Memory B cell (primary cell): ENCODE data around the gene NFKBIL1.

Experiments used
- ATAC-seq: fragments of 150-1000 bp; cut with Tn5 transposase; 2 replicates; pipeline ENCODE4 v1.10.0; 2021; ENCODE audit warnings: low read depth, mild to moderate bottlenecking, moderate library complexity
- DNase-seq, 2 donors: peaks; one replicate each; pipeline ENCODE4 v3.0.0; 2022; ENCODE audit warnings: low spot score in 2 of 2
- H3K27ac Mint-ChIP-seq: one replicate; pipeline ENCODE4 v1.8.0; 2022; ENCODE audit warnings: mild to moderate bottlenecking, moderate library complexity, mixed read lengths
- H3K27me3 Mint-ChIP-seq: one replicate; pipeline ENCODE4 v1.8.0; 2022; ENCODE audit warnings: mixed read lengths
- H3K36me3 Mint-ChIP-seq: one replicate; pipeline ENCODE4 v1.8.0; 2022; ENCODE audit warnings: mild to moderate bottlenecking, mixed read lengths
- H3K4me1 Mint-ChIP-seq: one replicate; pipeline ENCODE4 v1.8.0; 2022; ENCODE audit warnings: mixed read lengths
- H3K4me3 Mint-ChIP-seq: one replicate; pipeline ENCODE4 v1.8.0; 2022; ENCODE audit warnings: mild to moderate bottlenecking, moderate library complexity, mixed read lengths
- H3K9me3 Mint-ChIP-seq: one replicate; pipeline ENCODE4 v1.8.0; 2022; ENCODE audit warnings: mixed read lengths

NFKBIL1 gene

DNA sequence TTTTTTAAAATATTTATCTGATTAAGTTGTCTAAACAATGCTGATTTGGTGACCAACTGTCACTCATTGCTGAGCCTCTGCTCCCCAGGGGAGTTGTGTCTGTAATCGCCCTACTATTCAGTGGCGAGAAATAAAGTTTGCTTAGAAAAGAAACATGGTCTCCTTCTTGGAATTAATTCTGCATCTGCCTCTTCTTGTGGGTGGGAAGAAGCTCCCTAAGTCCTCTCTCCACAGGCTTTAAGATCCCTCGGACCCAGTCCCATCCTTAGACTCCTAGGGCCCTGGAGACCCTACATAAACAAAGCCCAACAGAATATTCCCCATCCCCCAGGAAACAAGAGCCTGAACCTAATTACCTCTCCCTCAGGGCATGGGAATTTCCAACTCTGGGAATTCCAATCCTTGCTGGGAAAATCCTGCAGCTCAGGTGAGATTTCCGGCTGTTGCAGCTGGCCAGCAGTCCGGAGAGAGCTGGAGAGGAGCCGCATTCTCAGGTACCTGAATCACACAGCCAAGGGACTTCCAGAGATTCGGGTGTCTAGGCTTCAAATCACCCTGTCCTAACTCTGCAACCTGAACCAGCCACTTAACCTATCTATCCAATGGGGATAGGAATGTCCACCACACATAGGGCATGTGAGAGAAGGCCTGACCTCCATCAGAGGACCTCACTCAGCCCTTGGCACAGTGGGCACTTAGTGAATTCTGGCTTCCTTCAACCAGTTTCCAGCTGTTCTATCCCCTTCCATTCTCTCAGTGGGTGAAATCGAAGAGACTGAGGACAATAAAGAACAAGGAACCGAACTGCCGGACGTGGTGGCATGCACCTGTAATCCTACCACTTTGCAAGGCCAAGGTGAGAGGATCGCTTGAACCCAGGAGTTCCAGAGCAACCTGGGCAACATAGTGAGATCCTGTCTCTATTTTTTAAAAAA lies 31.0 kb downstream of the NFKBIL1 start:
- Mint-ChIP-seq H3K9me3 (no peaks in the 10 kb centered on the region), H3K36me3 (peaks cover 23% of the 10 kb centered on the region), H3K4me3 (peak overlapping the region; percentile 97), H3K27ac (peak overlapping the region; percentile 94), H3K27me3 (no peaks in the 10 kb centered on the region), H3K4me1 (peaks cover 52% of the 10 kb centered on the region)
- ATAC-seq (no peak), DNase-seq (no peak)

DNA sequence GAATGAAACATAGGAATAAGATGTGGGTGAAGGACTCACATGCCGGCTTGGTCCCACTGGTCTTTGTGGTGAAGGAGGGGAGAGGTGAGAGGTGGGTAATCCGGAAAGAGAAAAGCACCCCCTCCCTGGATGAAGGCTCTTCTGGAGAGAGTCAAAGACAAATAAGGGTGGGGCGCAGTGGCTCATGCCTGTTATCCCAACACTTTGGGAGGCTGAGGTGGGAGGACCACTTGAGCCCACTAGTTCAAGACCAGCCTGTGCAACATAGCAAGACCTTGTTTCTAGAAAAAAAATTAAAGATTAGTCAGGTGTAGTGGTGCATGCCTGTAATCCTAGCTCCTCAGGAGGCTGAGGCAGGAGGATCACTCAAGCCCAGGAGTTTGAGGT lies 31.7 kb downstream of the NFKBIL1 start:
- ATAC-seq (no peak), DNase-seq (no peak)
- peaks cover 23% of the 10 kb centered on the region for H3K36me3 Mint-ChIP-seq
- H3K4me1 Mint-ChIP-seq, result peaks cover 45% of the 10 kb centered on the region
- H3K27me3 Mint-ChIP-seq, result no peaks in the 10 kb centered on the region
- H3K27ac Mint-ChIP-seq, result peak overlapping the region; percentile 94
- peak overlapping the region; percentile 97 for H3K4me3 Mint-ChIP-seq
- no peaks in the 10 kb centered on the region for H3K9me3 Mint-ChIP-seq

- H3K4me3 Mint-ChIP-seq, result peak overlapping the region; percentile 97
- no peaks in the 10 kb centered on the region for H3K27me3 Mint-ChIP-seq
- ATAC-seq (no peak), DNase-seq (no peak)
- H3K27ac Mint-ChIP-seq, result peak overlapping the region; percentile 94
- peaks cover 41% of the 10 kb centered on the region for H3K4me1 Mint-ChIP-seq
- peaks cover 23% of the 10 kb centered on the region for H3K36me3 Mint-ChIP-seq
- H3K9me3 Mint-ChIP-seq, result no peaks in the 10 kb centered on the region
These were observed 32.4 kb downstream of the NFKBIL1 start for GRCh38 chr6:31579546-31580437.

GRCh38 chr6:31580438-31580740 lies 33.0 kb downstream of the NFKBIL1 start:
- Mint-ChIP-seq H3K27ac (peak overlapping the region; percentile 94), H3K9me3 (no peaks in the 10 kb centered on the region), H3K4me1 (peaks cover 39% of the 10 kb centered on the region), H3K36me3 (peaks cover 23% of the 10 kb centered on the region), H3K27me3 (no peaks in the 10 kb centered on the region), H3K4me3 (peak overlapping the region; percentile 97)
- no peak for ATAC-seq
- DNase-seq, result no peak

DNA sequence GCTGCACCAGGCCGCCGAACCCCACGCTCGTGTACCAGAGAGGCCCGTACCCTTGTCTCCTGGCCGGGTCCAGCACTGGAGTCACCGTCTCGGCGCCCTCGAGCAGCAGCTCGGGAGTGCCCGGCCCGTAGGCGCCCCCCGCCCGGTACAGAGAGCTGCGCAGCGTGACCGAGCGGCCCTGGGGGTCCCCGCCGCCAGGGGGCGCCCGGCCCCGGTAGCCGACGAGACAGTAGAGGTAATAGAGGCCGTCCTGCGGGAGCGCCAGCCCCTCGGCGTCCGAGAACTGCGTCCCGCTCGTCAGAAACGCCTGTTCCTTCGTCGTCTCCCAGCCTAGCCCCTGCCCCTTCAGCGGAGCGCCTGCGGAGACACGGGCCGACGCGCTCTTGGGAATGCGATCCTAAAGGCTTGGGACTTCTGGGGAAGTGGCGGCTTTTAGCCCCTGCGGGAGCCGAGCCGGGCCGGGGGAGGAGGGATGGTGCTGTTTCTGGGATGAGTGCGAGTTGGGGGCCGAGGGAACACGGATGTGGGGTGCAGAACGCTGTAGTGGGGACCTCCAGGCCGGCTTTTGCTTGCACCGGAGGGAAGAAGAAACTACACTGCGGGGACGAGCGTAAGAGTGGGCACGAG lies 33.5 kb downstream of the NFKBIL1 start:
- Mint-ChIP-seq H3K4me1 (peaks cover 40% of the 10 kb centered on the region), H3K27me3 (no peaks in the 10 kb centered on the region), H3K9me3 (no peaks in the 10 kb centered on the region), H3K36me3 (peaks cover 21% of the 10 kb centered on the region), H3K4me3 (peak overlapping the region; percentile 97), H3K27ac (peak overlapping the region; percentile 94)
- ATAC-seq (peak; percentile 69), DNase-seq (peak; percentile 87 to 92)

DNA sequence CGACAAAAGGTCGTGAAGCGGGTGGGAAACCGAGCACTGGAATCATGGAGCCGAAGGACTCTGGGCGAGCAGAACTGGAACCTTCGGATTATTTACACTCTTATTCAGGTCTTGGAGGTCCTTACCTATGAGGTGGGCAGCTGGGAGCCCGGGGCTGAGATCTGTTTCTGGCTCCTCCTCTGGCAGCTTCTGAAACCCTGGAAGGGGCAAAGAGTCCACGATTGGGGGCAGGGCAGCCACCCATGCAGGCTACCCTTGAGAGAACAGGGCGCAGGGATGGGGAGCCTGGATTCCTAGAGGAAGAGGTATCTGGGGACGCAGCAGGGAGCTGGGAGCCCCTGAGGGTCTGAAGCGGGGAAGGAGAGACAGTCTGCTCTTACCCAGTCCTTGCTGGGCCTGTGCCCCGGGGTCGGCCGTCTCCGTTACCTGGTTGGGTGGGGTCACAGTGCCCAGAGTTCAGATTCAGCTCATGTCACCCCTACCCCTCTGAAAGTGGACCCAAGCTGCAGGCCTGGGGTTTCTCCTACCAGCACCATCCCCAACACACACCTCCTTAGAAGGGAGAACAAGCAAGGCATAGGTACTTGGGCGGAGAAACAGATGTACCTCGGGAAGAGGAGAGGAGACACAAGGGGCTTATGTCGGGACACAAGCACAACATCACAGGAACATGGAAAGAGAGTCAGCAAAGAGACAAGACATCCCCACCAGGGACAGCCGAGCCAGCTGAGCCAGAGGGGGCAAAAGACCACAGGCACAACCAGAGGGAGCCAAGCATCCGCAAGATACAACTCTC lies 34.2 kb downstream of the NFKBIL1 start:
- H3K27ac Mint-ChIP-seq, result peak overlapping the region; percentile 94
- ATAC-seq (no peak), DNase-seq (peak in 1 of 2 donors; percentile 27)
- peaks cover 18% of the 10 kb centered on the region for H3K36me3 Mint-ChIP-seq
- no peaks in the 10 kb centered on the region for H3K27me3 Mint-ChIP-seq
- H3K4me1 Mint-ChIP-seq, result peaks cover 37% of the 10 kb centered on the region
- no peaks in the 10 kb centered on the region for H3K9me3 Mint-ChIP-seq
- H3K4me3 Mint-ChIP-seq, result peak overlapping the region; percentile 97

DNA sequence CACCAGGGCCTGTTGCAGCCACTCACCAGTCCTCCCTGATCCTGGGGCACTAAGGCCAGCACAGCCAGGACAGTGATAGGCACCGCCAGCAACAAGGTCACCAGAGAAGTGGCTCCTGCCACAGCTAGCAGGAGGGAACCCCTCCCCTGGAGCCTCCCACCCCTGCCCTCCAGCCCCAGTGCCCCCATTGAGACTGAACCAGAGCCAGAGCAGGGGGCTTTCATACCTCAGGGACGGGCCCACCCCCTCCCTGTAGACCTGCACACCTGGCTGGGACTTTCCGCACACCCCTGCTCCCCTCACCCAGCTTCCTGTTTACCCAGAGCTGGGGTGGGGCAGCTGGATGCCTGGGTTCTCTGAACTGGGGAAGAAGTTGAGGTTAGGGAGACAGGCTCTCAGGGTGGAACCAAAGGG lies 34.8 kb downstream of the NFKBIL1 start, which contains the start of gene LTB:
TSS of gene LTB (minus strand) at position 195 of the 414 bp plus-strand sequence. CDS start at position 188, 7 bp downstream.
- Mint-ChIP-seq H3K4me1 (peaks cover 41% of the 10 kb centered on the region), H3K9me3 (no peaks in the 10 kb centered on the region), H3K27ac (peak within 1 kb of the TSS; percentile 94), H3K27me3 (no peaks in the 10 kb centered on the region), H3K36me3 (peaks cover 16% of the 10 kb centered on the region), H3K4me3 (peak within 1 kb of the TSS; percentile 97)
- DNase-seq, result peak; percentile 50 to 53
- peak; percentile 62 for ATAC-seq

- DNase-seq, result no peak
- H3K4me1 Mint-ChIP-seq, result peaks cover 41% of the 10 kb centered on the region
- H3K27ac Mint-ChIP-seq, result peak overlapping the region; percentile 86
- H3K9me3 Mint-ChIP-seq, result no peaks in the 10 kb centered on the region
- ATAC-seq, result no peak
- no peaks in the 10 kb centered on the region for H3K27me3 Mint-ChIP-seq
- H3K36me3 Mint-ChIP-seq, result peaks cover 22% of the 10 kb centered on the region
- H3K4me3 Mint-ChIP-seq, result peak overlapping the region; percentile 73
These were observed 38.1 kb downstream of the NFKBIL1 start for GRCh38 chr6:31585491-31585890.

DNA sequence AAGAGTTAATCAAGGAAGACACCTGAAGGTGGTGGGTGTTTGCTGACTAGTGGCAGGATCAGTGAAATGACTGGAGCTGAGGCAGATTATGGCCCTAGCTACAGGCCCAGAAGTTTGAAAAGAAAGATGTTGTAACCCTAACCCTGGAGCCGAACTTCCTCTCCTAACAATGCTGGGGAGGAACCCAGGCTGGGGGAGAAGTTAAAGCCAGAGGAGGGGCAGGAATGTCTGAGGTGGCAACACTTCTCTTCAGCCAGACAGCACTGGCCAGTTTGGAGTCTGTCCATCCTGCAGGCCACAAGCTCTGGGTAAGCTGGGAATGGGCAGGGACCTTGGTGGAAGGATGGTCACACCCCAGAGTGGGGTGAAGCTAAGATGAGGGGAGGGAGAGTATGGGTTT lies 38.6 kb downstream of the NFKBIL1 start, which contains the start of gene LST1:
TSS of gene LST1 (plus strand) at position 270 of the 400 bp plus-strand sequence. CDS start 1,023 bp downstream, outside the sequence.
- DNase-seq, result no peak

GRCh38 chr6:31586599-31587281 lies 39.3 kb downstream of the NFKBIL1 start:
- Mint-ChIP-seq H3K9me3 (no peaks in the 10 kb centered on the region), H3K27ac (peak overlapping the region; percentile 86), H3K36me3 (peaks cover 12% of the 10 kb centered on the region), H3K4me1 (peaks cover 43% of the 10 kb centered on the region), H3K4me3 (peak overlapping the region; percentile 73), H3K27me3 (no peaks in the 10 kb centered on the region)
- DNase-seq (peak; percentile 44 to 51), ATAC-seq (peak; percentile 78)

More for the DNA sequence above, 38.6 kb downstream of the NFKBIL1 start, which contains the start of gene LST1:
- Mint-ChIP-seq H3K4me1 (peaks cover 43% of the 10 kb centered on the region), H3K36me3 (peaks cover 18% of the 10 kb centered on the region), H3K4me3 (peak within 1 kb of the TSS; percentile 73), H3K9me3 (no peaks in the 10 kb centered on the region), H3K27me3 (no peaks in the 10 kb centered on the region), H3K27ac (peak within 1 kb of the TSS; percentile 86)
- peak; percentile 1 for ATAC-seq

GRCh38 chr6:31587791-31588777 lies 40.7 kb downstream of the NFKBIL1 start:
- ATAC-seq (no peak), DNase-seq (no peak)
- Mint-ChIP-seq H3K36me3 (peaks cover 10% of the 10 kb centered on the region), H3K9me3 (no peaks in the 10 kb centered on the region), H3K4me1 (peaks cover 45% of the 10 kb centered on the region), H3K27me3 (no peaks in the 10 kb centered on the region), H3K27ac (peak overlapping the region; percentile 86), H3K4me3 (peak overlapping the region; percentile 76)
